ENCODE results near the gene PIK3IP1.
A peak's percentile ranks its signal among the peaks of the same experiment; 100 is the strongest.

The PIK3IP1 gene

DNA sequence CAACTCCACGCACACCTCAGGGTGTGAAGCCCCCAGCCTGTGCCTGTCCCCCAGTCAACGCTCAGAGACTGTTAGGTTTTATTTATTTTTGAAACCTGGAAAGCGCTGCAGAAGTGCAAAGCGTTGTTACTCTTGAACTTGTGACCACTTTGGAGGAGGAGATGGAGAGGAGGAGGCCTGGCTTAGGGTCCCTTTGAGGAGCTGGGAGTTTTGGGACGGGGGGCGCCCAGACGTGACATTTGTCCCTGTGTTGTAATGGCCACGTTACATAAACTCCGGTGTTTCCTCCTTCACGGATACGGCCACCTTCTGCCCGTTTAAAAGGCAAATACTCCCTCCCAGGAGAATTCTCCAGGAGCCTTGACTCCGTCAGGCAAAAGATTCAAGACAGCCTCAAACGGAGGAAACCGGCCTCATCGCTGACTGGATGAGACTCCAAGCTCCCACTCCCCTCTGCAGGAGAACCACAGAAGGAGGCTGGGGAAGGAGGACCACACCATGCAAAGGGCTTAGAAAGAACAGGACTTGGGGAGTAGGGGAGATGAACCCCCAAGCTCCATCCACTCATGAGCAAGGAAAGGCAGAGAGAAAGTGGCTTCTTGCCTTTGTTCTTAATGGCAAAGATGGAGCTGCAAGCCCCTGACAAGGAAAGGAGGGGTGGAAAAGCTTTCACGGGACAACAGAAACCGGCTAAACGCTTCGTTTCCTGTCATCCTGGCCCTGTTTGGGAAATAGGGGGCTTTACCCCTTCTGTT lies 630 bp downstream of the PIK3IP1 start:
- no peaks in the 10 kb centered on the region; the same call in 1 of the 2 replicates for H3K9me3 ChIP-seq
- DNase-seq (ENCODE audit: low spot score in 2 of 2): peak in 1 of 2 experiments; percentile 17
- H3K36me3 ChIP-seq (replicated peaks): no peaks in the 10 kb centered on the region
- peak overlapping the region; percentile 18 for H3K4me3 ChIP-seq
- in situ Hi-C loops (cut with MboI; ENCODE audit: low sequenced_read_pairs): loop anchor here (25.0 kb wide), 1 partner anchor 96 kb away; the partner anchor contains the start of gene DRG1
- H3K27me3 ChIP-seq (ENCODE audit: low read depth): no peaks in the 10 kb centered on the region
- peaks cover 18% of the 10 kb centered on the region for H3K4me1 ChIP-seq

DNA sequence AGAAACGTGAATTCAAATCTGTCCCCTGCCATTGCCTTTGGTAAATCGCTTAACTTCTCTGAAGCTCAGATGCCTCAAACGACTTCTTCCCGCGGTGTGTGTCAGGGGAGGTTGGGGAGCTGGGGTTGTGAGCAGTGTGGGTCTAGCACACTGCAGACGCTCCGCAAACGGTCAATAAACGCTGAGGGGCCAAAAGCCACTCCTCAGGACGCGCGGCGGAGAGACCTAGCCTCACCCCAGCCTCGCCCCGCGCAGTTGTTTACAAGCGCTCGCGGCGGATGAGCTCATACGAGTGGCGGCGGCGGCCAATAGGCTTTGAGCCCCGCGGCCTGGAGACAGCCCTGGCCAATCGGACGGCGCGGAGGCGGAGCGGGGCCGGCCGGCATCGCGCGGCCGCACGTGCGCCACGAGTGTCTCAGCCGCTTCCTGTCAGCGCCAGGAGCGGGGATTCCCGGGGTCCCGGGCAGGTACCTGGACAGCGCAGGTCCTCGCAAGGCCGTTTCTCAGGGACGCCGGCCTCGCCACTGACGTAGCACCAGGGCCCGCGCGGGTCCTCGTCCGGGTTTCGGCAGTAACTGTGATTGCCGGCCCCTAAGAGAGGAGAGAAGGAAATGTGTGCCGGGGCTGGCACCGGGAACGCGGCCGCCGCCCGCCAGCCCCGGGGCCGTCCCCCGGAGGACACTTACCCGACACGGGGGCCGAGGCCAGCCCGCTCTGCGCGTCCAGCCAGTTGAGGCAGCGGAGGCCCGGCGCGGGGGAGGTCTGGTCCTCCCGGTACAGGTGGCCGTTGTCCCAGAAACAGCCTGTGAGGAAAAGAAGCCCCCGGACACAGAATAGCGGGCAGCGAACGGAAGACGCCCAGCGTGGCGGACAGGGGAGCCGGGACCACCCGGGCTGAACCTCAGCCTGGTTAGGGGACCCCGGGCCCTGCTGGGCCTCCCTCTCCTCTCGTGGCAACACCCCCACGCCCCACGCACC lies 1.5 kb downstream of the PIK3IP1 start:
- H3K4me3 ChIP-seq: peak overlapping the region; percentile 39
- H3K27me3 ChIP-seq (ENCODE audit: low read depth): no peaks in the 10 kb centered on the region
- DNase-seq (ENCODE audit: low spot score in 2 of 2): peak; percentile 87 to 94
- peaks cover 18% of the 10 kb centered on the region for H3K4me1 ChIP-seq
- H3K9me3 ChIP-seq: no peaks in the 10 kb centered on the region; the same call in 1 of the 2 replicates
- in situ Hi-C loops (cut with MboI; ENCODE audit: low sequenced_read_pairs): loop anchor here (25.0 kb wide), 1 partner anchor 97 kb away; the partner anchor contains the start of gene DRG1
- no peaks in the 10 kb centered on the region for H3K36me3 ChIP-seq (replicated peaks)

DNA sequence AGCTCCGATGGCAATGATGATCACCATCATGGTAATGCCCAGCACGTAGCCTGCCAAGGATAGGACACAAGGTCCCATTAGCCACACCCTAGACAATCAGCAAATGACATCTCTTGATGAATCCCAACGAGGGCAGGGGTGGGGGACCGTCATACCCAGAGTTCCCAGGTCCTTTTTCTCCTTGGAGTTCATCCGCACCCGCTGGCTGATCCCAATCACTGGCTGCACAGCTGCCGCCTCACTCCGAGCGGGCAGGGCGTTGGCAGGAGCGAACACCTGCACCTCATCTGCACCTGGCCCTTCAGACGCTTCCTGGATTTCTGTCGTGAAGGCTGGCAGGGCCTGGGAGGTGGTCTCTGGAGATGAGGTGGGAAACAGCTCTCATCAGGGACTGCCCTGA lies 2.9 kb downstream of the PIK3IP1 start:
- no peaks in the 10 kb centered on the region for H3K27me3 ChIP-seq (ENCODE audit: low read depth)
- no peaks in the 10 kb centered on the region; the same call in 1 of the 2 replicates for H3K9me3 ChIP-seq
- H3K4me3 ChIP-seq: no peak overlapping the region
- H3K4me1 ChIP-seq: peaks cover 18% of the 10 kb centered on the region
- DNase-seq (ENCODE audit: low spot score in 2 of 2): no peak
- in situ Hi-C loops (cut with MboI; ENCODE audit: low sequenced_read_pairs): loop anchor here (25.0 kb wide), 1 partner anchor 98 kb away; the partner anchor contains the start of gene DRG1
- no peaks in the 10 kb centered on the region for H3K36me3 ChIP-seq (replicated peaks)

DNA sequence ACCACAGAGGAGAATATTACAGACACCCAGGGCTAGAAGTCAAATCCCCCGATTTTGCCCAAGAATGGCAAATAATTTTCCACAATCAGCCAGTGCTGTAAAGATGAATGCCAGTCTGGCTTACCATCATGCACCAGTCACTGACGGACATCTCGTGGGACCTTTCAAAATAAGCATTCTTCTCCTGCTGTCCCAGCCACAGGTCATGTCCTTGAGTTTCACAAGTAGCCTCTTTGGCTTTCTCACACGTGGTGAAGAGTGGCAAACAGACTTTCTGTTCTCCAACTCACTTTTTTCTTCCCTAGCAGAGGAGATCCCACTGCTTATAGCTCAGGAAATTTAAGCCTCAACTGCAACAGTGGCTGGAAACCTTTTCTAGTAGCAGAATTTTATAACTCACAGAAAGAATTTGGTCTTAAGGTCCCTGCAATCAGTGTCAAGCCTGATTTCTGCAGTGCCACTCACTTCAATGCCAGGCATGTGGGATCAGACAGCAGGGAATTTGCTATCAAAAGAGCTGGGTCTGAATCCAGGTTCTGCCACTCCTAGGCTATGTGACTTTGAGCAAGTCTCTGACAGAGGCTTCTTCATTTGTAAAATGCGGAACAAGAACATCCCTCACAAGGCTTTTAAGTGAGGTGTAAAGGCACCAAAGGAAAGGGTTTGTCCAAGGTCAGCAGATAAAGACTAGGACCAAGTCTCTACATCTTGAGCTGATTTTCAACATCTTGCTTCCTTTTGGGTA lies 3.6 kb downstream of the PIK3IP1 start:
- no peak overlapping the region for H3K4me3 ChIP-seq
- H3K4me1 ChIP-seq: peaks cover 18% of the 10 kb centered on the region
- H3K9me3 ChIP-seq: no peaks in the 10 kb centered on the region; the same call in 1 of the 2 replicates
- in situ Hi-C loops (cut with MboI; ENCODE audit: low sequenced_read_pairs): loop anchor here (25.0 kb wide), 1 partner anchor 99 kb away; the partner anchor contains the start of gene DRG1
- no peaks in the 10 kb centered on the region for H3K36me3 ChIP-seq (replicated peaks)
- no peak for DNase-seq (ENCODE audit: low spot score in 2 of 2)
- H3K27me3 ChIP-seq (ENCODE audit: low read depth): no peaks in the 10 kb centered on the region

DNA sequence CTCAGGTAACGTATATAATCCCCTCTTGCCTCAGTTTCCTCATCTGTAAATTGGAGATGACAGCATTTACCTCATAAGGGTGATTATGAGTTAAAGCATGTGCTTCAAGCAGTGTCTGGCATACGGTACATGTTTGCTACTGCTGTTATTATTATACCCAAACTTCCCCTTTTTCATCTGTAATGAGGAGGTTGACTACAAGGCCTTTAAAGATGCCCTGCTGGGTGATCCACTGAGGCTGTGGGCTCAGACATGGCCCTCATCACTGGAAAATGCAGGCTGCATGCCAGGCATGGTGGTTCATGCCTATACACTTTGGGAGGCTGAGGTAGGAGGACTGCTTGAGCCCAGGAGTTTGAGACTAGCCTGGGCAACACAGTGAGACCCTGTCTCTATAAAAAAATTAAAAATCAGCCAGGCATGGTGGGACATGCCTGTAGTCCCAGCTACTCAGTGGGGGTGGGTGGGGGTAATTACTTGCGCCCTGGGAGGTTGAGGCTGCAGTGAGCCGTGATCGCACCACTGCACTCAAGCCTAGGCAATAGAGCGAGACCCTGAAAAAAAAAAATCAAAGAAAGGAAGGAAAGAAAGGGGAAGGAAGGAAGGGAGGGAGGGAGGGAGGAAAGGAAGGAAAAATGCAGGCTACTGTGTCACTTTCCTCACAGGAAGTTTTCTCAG lies 4.3 kb downstream of the PIK3IP1 start:
- no peak for DNase-seq (ENCODE audit: low spot score in 2 of 2)
- peaks cover 18% of the 10 kb centered on the region for H3K4me1 ChIP-seq
- H3K27me3 ChIP-seq (ENCODE audit: low read depth): no peaks in the 10 kb centered on the region
- in situ Hi-C loops (cut with MboI; ENCODE audit: low sequenced_read_pairs): loop anchor here (25.0 kb wide), 1 partner anchor 99 kb away; the partner anchor contains the start of gene DRG1
- no peak overlapping the region for H3K4me3 ChIP-seq
- H3K9me3 ChIP-seq: no peaks in the 10 kb centered on the region; the same call in 1 of the 2 replicates
- no peaks in the 10 kb centered on the region for H3K36me3 ChIP-seq (replicated peaks)

DNA sequence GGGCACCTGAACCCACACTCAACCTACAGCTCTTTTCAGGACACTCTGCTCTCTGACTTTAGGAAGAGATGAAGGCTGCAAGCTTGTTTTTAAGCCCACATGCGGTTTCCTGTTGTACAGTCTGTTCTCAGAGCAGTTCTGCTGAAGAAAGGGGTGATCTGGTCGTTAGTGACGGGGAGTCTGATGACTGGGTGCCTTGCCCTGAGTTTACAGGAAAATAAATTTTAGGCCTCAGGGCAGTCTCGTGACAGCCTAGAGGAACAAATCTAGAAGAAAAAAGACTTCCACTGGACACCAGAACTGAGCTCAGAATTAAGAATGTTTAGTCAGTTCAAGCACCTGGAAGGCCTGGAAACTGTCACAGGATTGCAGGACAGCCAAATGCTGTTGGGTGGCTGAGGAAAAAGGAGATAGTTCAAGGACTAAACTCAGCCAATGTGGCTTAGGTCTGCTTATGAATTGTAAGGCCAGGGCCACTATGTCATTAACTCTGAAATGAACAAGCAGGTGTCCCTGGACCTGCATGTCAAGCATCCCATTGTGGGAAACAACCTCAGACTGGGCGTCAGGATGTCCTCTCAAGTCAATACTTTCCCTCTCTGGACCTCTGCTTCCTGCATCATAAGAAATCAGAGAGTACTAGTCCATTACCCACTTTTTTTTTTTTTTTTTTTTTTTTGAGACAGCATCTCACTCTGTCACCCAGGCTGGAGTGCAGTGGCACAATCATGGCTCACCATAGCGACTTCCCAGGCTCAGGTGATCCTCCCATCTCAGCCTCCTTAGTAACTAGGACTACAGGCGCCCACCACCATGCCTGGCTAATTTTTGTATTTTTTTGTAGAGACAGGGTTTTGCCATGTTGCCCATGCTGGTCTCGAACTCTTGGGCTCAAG lies 5.7 kb downstream of the PIK3IP1 start:
- in situ Hi-C loops (cut with MboI; ENCODE audit: low sequenced_read_pairs): loop anchor here (25.0 kb wide), 1 partner anchor 101 kb away; the partner anchor contains the start of gene DRG1
- DNase-seq (ENCODE audit: low spot score in 2 of 2): no peak
- H3K27me3 ChIP-seq (ENCODE audit: low read depth): no peaks in the 10 kb centered on the region
- no peak overlapping the region for H3K4me3 ChIP-seq
- H3K9me3 ChIP-seq: no peaks in the 10 kb centered on the region; the same call in 1 of the 2 replicates
- H3K36me3 ChIP-seq (replicated peaks): no peaks in the 10 kb centered on the region
- peaks cover 12% of the 10 kb centered on the region for H3K4me1 ChIP-seq

DNA sequence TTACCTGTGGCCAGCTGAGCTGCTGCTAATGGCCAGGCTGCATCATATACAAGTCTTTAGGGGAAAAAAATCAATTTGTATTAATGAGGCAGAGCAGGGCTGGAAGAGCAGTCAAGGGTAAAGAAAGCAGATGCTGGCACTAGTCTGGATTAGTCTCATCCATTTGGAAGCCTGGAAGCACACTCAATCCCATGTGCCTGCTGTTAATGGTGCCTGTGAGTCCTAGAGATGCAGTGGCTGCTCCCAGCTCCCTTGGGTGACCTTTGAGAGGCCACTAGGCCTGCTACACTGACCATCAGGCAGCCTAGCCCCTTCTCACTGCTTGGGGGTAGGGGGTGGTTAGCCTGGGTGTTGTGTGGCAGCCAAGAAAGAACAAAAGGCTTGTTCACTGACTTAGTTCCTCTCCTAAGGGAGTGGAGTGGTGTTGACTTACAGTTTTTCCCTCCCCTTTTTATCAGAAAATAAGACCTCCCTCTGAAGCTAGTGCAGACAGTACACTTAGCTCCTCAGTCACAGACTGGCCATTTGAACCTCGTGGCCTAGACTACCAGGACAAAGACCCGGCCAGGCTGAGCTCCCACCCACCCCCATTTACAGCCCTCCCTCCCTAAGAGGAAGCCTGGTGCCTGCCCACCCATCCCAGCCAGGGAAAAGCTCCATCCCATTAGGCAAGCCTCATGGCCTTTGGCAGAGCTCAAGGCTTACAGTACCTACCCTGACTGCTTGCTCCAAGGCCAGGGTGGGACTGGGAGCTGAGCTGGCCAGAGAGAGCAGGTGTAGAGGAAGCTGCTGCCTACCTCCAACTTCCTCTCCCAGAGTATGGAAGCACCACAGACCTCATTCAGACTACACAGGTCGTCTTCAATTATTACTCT lies 7.8 kb downstream of the PIK3IP1 start:
- Histone ChIP-seq H3K36me3 (replicated peaks) (no peaks in the 10 kb centered on the region), H3K4me1 (no peaks in the 10 kb centered on the region), H3K9me3 (no peaks in the 10 kb centered on the region; the same call in 1 of the 2 replicates), H3K4me3 (no peak overlapping the region), H3K27me3 (ENCODE audit: low read depth) (no peaks in the 10 kb centered on the region)
- in situ Hi-C loops (cut with MboI; ENCODE audit: low sequenced_read_pairs): loop anchor here (25.0 kb wide), 1 partner anchor 103 kb away; the partner anchor contains the start of gene DRG1
- DNase-seq (ENCODE audit: low spot score in 2 of 2): no peak

DNA sequence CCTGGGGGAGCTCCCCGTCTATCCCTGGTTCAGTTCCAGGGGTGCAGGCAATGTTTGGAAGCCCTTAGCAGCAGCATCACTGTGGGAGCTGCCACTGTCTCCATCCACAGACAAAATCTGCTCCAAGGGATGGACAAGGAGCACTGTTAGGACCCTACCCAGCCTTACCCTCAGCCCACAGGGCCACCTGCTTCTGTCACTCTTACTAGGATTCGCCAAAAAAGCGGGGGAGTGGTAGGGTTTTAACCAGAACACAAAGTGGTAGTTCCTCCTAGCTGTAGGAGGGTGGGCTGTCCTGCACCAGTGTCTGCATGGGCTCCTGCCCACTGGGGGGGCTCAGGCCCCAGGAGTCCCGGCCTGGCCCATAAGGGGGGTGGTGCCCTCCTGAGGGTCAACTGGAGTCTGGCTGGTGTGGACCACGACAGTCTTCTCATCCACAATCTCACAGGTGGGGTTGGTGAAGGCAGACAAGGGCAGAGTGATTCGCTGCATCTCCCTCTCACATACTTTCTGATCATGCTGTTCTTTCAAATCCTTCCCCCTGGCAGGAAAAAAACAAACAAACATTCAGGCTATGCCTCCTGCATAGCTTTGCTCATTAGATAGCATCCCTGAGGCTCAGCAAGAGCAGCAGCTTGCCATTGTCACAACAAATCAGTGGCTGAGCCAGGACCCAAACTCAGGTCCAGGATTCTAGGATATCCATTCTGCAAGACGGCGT lies 9.4 kb downstream of the PIK3IP1 start:
- peaks cover under 1% of the 10 kb centered on the region for H3K36me3 ChIP-seq (replicated peaks)
- H3K9me3 ChIP-seq: no peaks in the 10 kb centered on the region
- in situ Hi-C loops (cut with MboI; ENCODE audit: low sequenced_read_pairs): loop anchor here (25.0 kb wide), 1 partner anchor 104 kb away; the partner anchor contains the start of gene DRG1
- H3K4me1 ChIP-seq: no peaks in the 10 kb centered on the region
- H3K4me3 ChIP-seq: no peak overlapping the region
- H3K27me3 ChIP-seq (ENCODE audit: low read depth): no peaks in the 10 kb centered on the region
- DNase-seq (ENCODE audit: low spot score in 2 of 2): no peak

DNA sequence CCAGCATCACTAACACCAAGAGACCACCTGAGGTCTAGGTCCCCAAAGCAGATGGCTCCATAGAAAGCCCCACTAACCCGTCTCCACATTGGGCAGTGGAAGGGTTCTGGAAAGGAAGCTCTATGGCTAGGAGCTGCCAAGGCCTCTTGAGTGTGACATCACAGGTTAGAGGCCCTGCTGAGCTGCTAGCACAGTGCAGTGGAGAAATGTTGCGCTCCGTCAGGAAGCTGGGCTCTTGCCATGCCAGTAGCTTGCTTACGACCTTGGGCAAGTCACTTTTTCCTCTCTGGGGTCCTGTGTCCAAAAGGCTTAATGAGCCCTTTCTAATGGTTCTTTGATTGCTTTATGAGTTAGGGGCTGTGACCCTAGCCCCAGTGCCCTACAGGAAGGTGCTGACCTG lies 10.6 kb downstream of the PIK3IP1 start:
- no peak overlapping the region for H3K4me3 ChIP-seq
- H3K27me3 ChIP-seq (ENCODE audit: low read depth): no peaks in the 10 kb centered on the region
- DNase-seq (ENCODE audit: low spot score in 2 of 2): no peak
- no peaks in the 10 kb centered on the region for H3K4me1 ChIP-seq
- H3K36me3 ChIP-seq (replicated peaks): peaks cover 5% of the 10 kb centered on the region
- in situ Hi-C loops (cut with MboI; ENCODE audit: low sequenced_read_pairs): loop anchor here (25.0 kb wide), 1 partner anchor 106 kb away; the partner anchor contains the start of gene DRG1
- no peaks in the 10 kb centered on the region for H3K9me3 ChIP-seq

DNA sequence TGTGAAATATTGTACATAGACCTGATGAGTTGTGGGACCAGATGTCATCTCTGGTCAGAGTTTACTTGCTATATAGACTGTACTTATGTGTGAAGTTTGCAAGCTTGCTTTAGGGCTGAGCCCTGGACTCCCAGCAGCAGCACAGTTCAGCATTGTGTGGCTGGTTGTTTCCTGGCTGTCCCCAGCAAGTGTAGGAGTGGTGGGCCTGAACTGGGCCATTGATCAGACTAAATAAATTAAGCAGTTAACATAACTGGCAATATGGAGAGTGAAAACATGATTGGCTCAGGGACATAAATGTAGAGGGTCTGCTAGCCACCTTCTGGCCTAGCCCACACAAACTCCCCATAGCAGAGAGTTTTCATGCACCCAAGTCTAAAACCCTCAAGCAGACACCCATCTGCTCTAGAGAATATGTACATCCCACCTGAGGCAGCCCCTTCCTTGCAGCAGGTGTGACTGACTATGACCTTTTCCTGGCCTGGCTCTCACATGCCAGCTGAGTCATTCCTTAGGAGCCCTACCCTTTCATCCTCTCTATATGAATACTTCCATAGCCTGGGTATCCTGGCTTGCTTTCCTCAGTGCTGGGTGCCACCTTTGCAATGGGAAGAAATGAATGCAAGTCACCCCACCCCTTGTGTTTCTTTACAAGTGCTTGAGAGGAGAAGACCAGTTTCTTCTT lies 12.3 kb downstream of the PIK3IP1 start:
- no peaks in the 10 kb centered on the region for H3K9me3 ChIP-seq
- in situ Hi-C loops (cut with MboI; ENCODE audit: low sequenced_read_pairs): loop anchor here (25.0 kb wide), 1 partner anchor 107 kb away; the partner anchor contains the start of gene DRG1
- no peak overlapping the region for H3K4me3 ChIP-seq
- no peaks in the 10 kb centered on the region for H3K4me1 ChIP-seq
- no peak for DNase-seq (ENCODE audit: low spot score in 2 of 2)
- no peaks in the 10 kb centered on the region for H3K27me3 ChIP-seq (ENCODE audit: low read depth)
- peaks cover 15% of the 10 kb centered on the region for H3K36me3 ChIP-seq (replicated peaks)
